ENCODE data around the gene ARHGAP20. TPM values are rescaled to one million over a fixed set of nuclear protein-coding genes. Genes with fewer than 3 reads are reported as not detected.

ARHGAP20 gene
- total RNA-seq, 4 donors from 2014 or later = 0.51 to 2.3 (median 1.1) TPM

- ATAC-seq (no peak), DNase-seq (no peak)
- H3K27ac ChIP-seq = no peak overlapping the region
- TF ChIP-seq POLR2A (IDR thresholded peaks at IDR 0.05) (no peak), CTCF (IDR thresholded peaks at IDR 0.05 in 4 of 5, conservative IDR thresholded peaks at IDR 0.05 in 1 of 5) (no peak)
- H3K4me3 ChIP-seq = no peak overlapping the region
- no peaks in the 10 kb centered on the region for H3K4me1 ChIP-seq
- no peaks in the 10 kb centered on the region for H3K27me3 ChIP-seq
- intact Hi-C loops (cut with DNase I; ENCODE audit: low total_unique reads) (no loop called here), in situ Hi-C loops (cut with MboI; ENCODE audit: low sequenced_read_pairs in 4 of 4) (no loop called here)
- no peaks in the 10 kb centered on the region for H3K9me3 ChIP-seq
- no peaks in the 10 kb centered on the region for H3K36me3 ChIP-seq
Observed at GRCh38 chr11:110582728-110583432, 129.4 kb downstream of the ARHGAP20 start.

GRCh38 chr11:110580571-110580970 is 131.7 kb downstream of the ARHGAP20 start:
- intact Hi-C loops (cut with DNase I; ENCODE audit: low total_unique reads) (no loop called here), in situ Hi-C loops (cut with MboI; ENCODE audit: low sequenced_read_pairs in 4 of 4) (no loop called here)
- Histone ChIP-seq H3K9me3 (no peaks in the 10 kb centered on the region), H3K36me3 (no peaks in the 10 kb centered on the region), H3K27me3 (no peaks in the 10 kb centered on the region), H3K27ac (no peak overlapping the region), H3K4me1 (no peaks in the 10 kb centered on the region), H3K4me3 (no peak overlapping the region)
- TF ChIP-seq CTCF (IDR thresholded peaks at IDR 0.05 in 4 of 5, conservative IDR thresholded peaks at IDR 0.05 in 1 of 5) (no peak), POLR2A (IDR thresholded peaks at IDR 0.05) (no peak)
- DNase-seq (no peak), ATAC-seq (no peak)

GRCh38 chr11:110573411-110573810 is 138.8 kb downstream of the ARHGAP20 start:
- no peak for ATAC-seq
- no peaks in the 10 kb centered on the region for H3K9me3 ChIP-seq

GRCh38 chr11:110571081-110571720 is 141.0 kb downstream of the ARHGAP20 start:
- DNase-seq (no peak), ATAC-seq (no peak)
- in situ Hi-C loops (cut with MboI; ENCODE audit: low sequenced_read_pairs in 4 of 4) = no loop called here

More at GRCh38 chr11:110573411-110573810, 138.8 kb downstream of the ARHGAP20 start:
- DNase-seq = no peak
- intact Hi-C loops (cut with DNase I; ENCODE audit: low total_unique reads) = no loop called here
- in situ Hi-C loops (cut with MboI; ENCODE audit: low sequenced_read_pairs in 4 of 4) = no loop called here
- no peak overlapping the region for H3K4me3 ChIP-seq
- no peak overlapping the region for H3K27ac ChIP-seq
- no peak for TF ChIP-seq POLR2A (IDR thresholded peaks at IDR 0.05)
- no peak for TF ChIP-seq CTCF (IDR thresholded peaks at IDR 0.05 in 4 of 5, conservative IDR thresholded peaks at IDR 0.05 in 1 of 5)
- H3K4me1 ChIP-seq = no peaks in the 10 kb centered on the region
- H3K27me3 ChIP-seq = no peaks in the 10 kb centered on the region
- no peaks in the 10 kb centered on the region for H3K36me3 ChIP-seq

More at GRCh38 chr11:110571081-110571720, 141.0 kb downstream of the ARHGAP20 start:
- H3K9me3 ChIP-seq = no peaks in the 10 kb centered on the region
- intact Hi-C loops (cut with DNase I; ENCODE audit: low total_unique reads) = no loop called here
- no peak overlapping the region for H3K4me3 ChIP-seq
- no peak for TF ChIP-seq CTCF (IDR thresholded peaks at IDR 0.05 in 4 of 5, conservative IDR thresholded peaks at IDR 0.05 in 1 of 5)
- no peak for TF ChIP-seq POLR2A (IDR thresholded peaks at IDR 0.05)
- no peaks in the 10 kb centered on the region for H3K36me3 ChIP-seq
- no peak overlapping the region for H3K27ac ChIP-seq
- no peaks in the 10 kb centered on the region for H3K27me3 ChIP-seq
- H3K4me1 ChIP-seq = no peaks in the 10 kb centered on the region
